ENCODE data around the gene RHBDD2.

- TF ChIP-seq CEBPB (tag; IDR thresholded peaks at IDR 0.05) (no peak), RB1 (IDR thresholded peaks at IDR 0.05; ENCODE audit: low read depth) (peak; percentile 98), BRD9 (IDR thresholded peaks at IDR 0.05; ENCODE audit: low read depth, partially characterized antibody) (no peak), RFX5 (IDR thresholded peaks at IDR 0.05; ENCODE audit: low read depth, low read length) (no peak; the same call in 1 of the 2 replicates), SNRNP70 (optimal IDR thresholded peaks at IDR 0.05; ENCODE audit: low read depth, low read length) (no peak), POLR2AphosphoS2 (IDR thresholded peaks at IDR 0.05; ENCODE audit: low read length) (no peak; the same call in 1 of the 2 replicates), EWSR1 (IDR thresholded peaks at IDR 0.05; ENCODE audit: borderline replicate concordance, low read depth, partially characterized antibody) (no peak), KDM1A (IDR thresholded peaks at IDR 0.05) (no peak), ELF4 (CRISPR knock-in tag; IDR thresholded peaks at IDR 0.05) (no peak; the same call in none of the 2 replicates), POLR2AphosphoS5 (IDR thresholded peaks at IDR 0.05; ENCODE audit: control insufficient read depth, insufficient read depth, low read depth, low read length) (peak; percentile 90)
Measured at GRCh38 chr7:75914655-75915415, 36.0 kb downstream of the RHBDD2 start, which contains the start of gene POR.

All from K562 (cell line).